ENCODE results near the gene EFCAB6. TPM values are rescaled to one million over a fixed set of nuclear protein-coding genes. Genes with fewer than 3 reads are reported as not detected.
A peak's percentile ranks its signal among the peaks of the same experiment; 100 is the strongest.

The EFCAB6 gene
- total RNA-seq, 2 donors from 2014 or later, result 0.58 to 1.1 TPM

DNA sequence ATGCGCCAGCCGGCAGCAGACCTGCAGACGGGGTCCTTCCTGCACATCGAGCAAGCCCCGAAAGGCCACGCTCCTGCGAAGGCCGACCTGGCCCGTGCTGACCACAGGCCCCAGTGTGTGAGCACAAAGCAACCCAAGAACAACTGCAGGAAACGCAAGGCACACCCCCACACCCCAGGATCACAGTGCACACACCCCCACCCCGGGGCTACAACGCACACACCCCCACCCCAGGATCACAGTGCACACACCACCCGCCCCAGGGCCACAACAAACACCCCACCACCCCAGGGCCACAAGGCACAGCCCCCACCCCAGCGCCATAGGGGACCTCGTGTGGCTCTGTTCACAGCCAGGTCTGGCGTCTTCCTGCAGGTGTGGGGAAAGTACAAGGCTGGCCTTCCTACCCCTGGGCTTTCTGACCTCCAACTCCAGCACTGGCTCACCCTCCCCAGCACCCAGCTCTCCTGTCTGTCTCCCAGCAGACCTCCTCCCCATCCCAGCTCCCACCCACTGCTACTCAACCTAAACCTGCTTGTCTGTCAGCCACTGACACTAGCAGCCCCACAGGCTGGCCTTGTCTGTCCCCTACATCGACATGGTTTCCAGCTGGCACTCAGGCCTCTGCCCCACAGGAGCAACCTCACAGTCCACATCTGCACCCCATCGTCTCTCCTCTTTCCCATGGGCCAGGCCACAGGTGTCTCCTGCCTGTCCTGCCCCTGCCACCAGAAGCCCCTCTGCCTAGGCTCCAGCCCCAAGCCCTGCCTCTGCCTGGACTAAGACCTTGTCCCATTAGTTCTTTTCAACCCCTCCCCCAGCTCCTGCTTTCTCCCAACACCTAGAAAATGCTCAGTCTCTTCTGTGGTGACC lies 20.5 kb upstream of the EFCAB6 start:
- intact Hi-C loops (cut with DNase I, micrococcal nuclease), result no loop called here
- DNase-seq (no peak), ATAC-seq (no peak)

DNA sequence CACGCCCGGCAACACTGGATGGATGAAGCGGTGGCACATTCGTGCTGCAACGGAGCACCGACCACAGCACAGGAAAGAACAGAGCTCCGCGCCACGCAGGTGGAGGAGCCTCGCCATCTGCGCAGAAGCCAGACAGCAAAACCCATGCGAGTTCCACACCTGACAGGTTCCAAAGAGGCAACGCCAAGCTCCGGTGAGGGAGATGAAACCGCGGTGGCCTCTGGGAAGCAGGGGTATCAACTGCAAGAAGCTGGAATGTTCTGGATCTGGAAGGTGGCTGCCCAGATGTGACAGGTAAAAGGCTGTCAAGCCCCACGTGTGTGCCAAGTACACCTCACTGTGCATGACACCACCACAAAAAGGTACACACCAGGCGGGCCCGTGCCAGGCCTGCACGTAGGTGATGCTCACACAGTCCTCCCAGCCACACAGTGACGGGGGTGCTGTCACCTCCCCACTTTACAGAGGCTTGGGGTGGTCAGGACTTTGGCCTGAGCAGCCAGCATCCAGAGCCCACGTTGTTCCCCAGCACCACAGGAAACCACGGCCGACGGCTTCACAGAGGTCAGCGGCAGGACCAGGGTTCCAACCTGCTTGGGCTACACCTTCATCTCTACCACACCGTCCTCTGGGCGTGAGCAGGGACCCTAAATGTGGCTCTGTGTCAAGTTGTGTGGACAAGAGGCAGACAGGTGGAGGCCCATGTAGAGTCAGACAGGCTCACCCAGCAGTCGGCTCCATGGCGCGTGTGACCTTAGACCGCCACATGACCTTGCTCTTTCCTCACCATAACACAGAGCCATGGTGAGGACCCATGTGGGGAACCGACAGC lies 19.7 kb upstream of the EFCAB6 start:
- intact Hi-C loops (cut with DNase I, micrococcal nuclease), result no loop called here
- DNase-seq (no peak), ATAC-seq (no peak)

DNA sequence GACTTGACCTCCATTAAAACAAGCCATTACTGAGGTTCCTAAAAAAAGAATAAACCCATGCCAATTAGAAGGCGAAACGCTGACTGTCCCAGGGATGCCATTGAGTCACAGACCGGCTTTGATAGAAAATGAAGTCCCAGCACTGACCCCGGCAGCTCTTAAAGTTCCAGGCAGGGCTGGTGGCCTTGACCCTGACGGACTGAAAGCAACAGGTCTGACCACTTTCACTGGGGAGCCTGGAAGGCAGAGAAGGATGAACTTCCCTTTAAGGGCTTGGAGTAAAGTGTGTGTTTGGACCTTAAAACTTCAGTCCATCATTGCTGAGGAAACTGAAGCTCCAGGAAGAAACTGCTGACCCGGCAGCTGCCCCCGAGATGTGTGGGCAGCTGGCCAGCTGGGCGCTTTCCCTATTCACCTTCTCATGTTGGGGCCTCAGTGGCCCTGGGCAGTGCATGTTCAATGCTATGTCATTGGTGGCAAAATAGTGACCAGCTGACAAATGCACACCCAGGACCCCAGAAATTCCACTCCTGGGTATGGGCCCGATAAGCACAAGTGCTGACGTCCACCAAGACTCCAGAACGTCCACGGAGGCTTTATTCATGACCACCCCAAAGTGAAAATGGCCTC lies 18.9 kb upstream of the EFCAB6 start:
- DNase-seq, result no peak
- intact Hi-C loops (cut with DNase I, micrococcal nuclease), result no loop called here
- no peak for ATAC-seq

DNA sequence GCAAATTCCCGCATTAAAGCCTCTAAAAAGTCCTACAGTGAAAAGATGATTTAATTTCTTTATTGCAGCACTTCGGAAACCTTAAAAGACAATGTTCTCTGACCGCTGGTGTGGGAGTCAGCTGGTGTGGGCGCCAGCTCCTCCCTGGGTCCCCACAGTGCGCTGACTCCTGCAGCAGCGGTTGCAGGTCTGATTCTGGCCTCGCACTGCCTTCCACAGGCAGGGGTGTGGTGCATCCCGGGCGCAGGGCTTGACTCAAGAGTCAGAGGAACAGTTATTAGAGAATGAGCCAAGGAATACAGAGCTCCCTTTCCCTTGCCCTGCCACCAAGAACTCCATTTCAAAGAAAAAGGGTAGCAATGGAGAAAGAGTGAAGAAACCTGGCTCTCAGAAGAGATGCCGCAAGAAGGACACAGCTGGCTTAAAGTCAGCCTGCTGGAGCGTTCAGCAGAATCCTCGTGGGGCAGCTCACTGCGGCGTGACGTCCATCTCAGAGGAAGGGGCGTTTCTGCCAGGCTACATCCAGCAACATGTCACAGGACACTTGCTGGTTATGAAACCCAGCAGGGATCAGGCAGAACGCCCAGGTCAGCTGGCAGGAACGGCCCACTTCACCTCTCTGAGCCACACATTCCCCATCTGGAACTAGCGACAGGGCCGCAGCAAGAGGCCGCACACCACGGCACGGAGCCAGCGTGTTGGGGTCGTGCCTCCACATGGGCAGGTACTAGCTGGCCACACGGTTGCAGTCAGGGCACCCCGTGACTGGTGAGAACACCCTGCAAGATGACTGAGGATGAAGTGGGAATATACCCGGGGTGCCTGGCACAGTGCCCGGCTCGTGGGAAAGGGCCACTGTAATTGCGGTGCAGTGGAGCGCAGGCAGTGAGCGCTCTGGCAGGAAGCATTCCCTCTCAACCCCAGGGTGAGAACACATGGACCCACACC lies 18.1 kb upstream of the EFCAB6 start:
- DNase-seq, result no peak
- intact Hi-C loops (cut with DNase I, micrococcal nuclease), result loop anchor here in 1 of 2 donors (5.0 kb wide), 1 partner anchor 443 kb away; no protein-coding TSS in a partner anchor
- no peak for ATAC-seq

DNA sequence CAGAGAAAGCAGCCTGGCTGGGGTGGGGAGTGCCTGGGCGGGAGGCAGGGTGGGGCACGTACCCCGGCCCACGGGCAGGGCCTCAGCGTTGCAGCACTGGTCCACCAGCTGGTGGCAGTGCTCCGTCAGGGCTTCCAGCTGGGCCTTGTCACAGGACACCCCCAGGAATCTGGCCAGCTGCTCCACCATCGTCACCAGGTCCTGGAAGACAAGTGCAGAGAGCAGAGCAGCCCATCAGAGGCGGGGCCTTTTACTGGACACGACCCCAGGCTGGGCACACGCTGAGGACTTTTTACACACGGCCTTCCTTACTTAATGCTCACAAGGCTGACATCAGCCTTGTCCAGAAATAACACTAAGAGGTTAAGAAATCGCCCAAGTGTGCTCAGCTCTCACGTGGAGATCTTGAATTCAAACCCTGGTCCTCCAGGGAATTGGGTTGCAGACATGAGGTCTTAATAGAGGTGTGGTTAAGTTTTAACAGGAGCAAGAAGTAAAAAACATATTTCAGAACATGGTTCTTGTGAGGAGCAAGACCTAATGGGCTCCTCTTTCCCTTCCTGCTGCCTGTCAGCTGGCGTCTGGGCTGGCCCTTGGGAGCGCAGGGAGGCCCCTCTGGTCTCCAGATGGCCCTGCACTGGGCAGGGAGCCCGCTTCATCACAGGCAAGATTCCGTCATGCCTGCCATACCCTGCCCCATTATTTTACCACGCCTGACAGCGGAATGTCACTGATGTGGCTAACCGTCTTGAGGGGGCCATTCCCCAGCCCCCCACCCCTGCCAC lies 17.1 kb upstream of the EFCAB6 start:
- intact Hi-C loops (cut with DNase I, micrococcal nuclease), result loop anchor here in 1 of 2 donors (5.0 kb wide), 1 partner anchor 442 kb away; no protein-coding TSS in a partner anchor

DNA sequence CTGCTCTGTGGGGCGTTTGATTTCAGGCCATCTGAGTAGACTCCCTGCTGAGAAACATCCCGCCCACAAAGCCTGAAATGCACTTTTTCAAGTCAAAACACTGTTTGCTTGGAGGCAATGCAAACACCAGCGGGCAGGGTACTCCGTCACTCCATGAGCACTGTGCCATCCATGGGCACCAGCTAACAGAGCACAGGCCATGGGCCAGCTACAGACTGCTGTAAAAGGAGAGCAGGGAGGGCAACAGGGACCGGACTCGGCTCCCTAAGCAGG lies 16.6 kb upstream of the EFCAB6 start:
- intact Hi-C loops (cut with DNase I, micrococcal nuclease), result loop anchor here in 1 of 2 donors (5.0 kb wide), 1 partner anchor 441 kb away; no protein-coding TSS in a partner anchor
- DNase-seq, result no peak
- ATAC-seq, result no peak

More for the DNA sequence above, 17.1 kb upstream of the EFCAB6 start:
- DNase-seq, result peak in 1 of 2 donors; percentile 11
- no peak for ATAC-seq

DNA sequence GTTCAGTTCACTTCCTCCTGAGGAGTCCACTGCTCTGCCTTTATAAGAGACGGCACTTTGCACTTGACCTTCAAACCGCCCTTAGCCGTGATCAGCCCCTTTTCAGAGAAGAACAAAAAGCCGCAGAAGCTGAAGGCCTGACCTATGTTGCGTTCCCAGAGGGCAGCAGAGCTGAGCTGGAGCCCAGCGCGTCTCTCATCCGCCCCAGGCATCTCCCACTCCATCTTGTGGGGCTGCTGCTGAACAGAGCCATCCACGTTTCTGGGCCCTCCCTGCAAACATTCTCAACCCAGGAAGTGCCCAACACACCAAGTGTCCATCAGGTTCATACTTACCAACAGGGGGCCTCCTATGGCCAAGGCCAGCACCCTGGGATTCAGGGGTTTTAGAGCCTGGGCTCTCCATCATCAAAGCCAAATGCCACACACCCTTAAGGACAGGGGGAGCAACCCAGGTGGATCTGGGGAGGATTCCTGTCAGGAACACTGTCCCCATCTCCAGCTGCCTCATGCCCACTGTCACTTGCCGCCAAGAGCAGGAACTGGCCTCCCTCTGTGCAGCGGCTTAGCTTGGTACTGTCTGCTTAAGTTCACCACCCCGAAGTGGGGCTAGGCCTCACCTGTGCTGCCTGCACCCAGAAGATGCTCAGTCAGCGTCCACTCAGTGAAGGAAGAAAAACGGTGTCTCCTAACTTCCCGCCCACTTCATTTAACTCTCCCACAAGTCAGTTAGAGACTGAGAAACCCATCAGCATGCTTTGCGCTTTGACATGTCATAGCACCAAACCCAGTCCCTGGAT lies 16.0 kb upstream of the EFCAB6 start:
- no peak for DNase-seq
- intact Hi-C loops (cut with DNase I, micrococcal nuclease), result loop anchor here in 1 of 2 donors (5.0 kb wide), 1 partner anchor 441 kb away; no protein-coding TSS in a partner anchor
- no peak for ATAC-seq

DNA sequence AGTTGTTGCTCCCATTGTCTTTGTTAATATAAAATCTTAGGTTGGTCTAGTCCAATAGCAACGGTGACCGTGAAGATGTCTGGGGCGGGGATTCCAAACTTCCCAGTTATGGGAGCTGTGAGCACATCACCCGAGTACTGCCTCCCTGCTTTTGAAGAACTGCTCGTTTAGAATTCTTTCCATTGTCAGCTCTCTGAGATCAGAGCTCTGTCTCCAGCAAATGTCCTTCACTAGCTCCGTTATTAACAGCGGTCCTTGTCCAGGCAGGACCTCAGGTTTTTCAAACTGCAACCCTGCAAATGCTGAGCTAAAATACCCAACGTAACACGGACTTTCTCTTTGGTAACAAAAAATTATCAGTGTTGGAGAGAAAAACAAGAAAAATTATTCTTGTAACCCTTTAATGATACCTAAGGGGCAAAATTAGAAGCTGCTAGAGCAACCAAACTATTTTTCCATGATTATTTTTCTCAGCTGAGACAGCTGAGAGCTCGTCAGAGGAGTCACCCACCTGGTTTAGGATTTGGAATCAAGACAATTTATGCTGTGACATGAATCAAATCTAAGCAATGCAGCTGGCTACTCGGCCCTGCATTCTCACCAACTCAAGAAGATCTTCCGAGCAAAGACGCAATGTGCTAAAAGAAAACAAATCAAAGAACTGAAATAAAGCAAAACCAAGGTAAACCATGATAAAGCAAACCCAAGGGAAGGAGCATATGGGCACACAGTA lies 15.1 kb upstream of the EFCAB6 start:
- DNase-seq, result no peak
- intact Hi-C loops (cut with DNase I, micrococcal nuclease), result loop anchor here in 1 of 2 donors (5.0 kb wide), 1 partner anchor 440 kb away; no protein-coding TSS in a partner anchor
- ATAC-seq, result no peak

DNA sequence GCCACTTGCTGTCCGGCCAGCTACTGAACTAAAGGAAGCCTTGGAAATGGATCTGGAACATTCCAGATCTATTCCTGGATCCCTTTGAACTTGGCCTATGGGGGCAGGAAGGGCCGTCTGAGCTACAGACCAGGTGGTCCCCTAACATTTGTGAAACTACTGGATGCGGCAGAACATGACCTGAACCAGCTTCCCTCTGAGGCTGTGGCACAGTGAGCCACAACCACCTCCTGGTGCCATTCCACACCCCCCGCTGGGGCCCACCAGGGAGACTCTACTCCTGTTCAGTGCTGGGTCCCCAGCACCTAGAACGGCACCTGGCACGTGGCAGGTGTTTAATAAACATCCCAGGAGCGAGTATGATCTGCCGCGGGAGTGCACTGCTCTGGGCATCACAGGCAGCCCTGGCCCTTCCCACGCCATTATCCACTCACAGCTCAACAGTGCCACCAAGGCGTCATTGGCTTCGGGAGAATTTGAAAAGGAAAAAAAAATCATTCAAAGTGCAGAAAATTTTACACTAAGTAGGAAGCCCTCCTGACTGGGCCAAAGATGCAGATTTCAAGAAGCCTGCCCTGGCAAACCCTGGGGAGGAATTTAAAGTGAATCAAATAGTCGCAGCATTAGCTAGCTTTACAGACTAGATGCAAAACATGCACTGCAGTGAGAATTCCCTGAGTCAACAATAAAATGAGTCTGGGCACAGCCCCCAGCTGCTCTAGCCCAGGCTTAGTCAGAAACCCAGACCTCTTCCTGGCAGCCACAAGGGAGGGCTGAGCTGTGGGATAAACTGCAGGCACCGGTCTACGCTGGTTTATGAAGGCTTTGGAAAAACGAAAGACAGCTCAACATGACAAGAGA lies 14.3 kb upstream of the EFCAB6 start:
- intact Hi-C loops (cut with DNase I, micrococcal nuclease), result loop anchor here in 1 of 2 donors (5.0 kb wide), 1 partner anchor 439 kb away; no protein-coding TSS in a partner anchor
- ATAC-seq (peak; percentile 54), DNase-seq (no peak)

DNA sequence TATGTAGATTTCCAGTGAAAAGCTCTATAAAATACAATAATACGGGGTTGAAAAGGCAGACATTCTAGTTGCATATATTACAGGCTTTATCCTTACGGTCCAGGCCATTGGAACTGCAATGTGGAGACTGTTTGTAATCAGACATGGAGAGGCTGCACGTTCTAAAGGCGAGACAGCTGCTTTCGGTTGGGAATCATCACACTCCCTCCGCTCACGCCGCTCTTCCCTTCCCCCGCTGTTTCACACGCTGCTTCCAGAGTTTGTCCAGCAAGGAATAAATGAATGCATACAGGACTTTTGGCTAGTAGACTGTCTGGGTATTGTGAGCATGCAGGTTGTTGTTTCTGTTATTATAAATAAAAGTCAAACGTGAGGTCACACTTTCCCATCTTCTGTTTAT lies 13.5 kb upstream of the EFCAB6 start:
- DNase-seq (no peak), ATAC-seq (no peak)
- intact Hi-C loops (cut with DNase I, micrococcal nuclease), result loop anchor here in 1 of 2 donors (5.0 kb wide), 1 partner anchor 438 kb away; no protein-coding TSS in a partner anchor

DNA sequence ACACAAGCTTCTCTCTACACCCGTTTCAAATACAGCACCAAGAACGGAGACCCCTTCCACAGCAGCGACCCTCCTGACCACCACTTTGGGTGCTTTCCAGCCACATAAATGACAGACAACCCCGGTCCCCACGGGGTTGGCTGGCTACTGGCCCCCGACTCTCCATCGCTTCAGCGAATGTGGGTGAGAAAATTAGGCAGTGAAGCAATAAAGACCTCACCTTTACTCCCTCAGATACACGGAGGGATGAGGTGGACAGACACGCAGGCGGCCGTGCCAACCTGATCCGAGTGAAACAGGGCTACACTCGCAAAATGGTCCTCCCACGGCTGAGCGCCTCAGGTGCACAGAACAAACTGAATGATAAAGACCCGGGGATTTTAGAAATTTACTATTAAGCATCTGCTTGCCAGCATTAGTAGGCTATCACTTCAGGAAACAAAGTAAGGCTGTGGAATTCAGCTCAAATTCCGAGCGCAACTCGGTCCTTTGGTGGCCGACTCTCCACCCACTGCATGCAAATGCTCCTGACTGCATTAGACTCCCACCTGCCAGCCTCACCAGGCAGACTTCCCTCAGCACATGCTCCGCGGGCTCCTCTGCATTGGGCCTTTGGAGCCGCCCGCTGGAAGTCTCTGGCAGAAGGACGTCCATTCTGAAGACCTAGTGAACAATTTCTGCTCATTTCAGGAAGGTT lies 12.8 kb upstream of the EFCAB6 start:
- DNase-seq (no peak), ATAC-seq (no peak)
- intact Hi-C loops (cut with DNase I, micrococcal nuclease), result loop anchor here in 1 of 2 donors (5.0 kb wide), 1 partner anchor 438 kb away; no protein-coding TSS in a partner anchor

DNA sequence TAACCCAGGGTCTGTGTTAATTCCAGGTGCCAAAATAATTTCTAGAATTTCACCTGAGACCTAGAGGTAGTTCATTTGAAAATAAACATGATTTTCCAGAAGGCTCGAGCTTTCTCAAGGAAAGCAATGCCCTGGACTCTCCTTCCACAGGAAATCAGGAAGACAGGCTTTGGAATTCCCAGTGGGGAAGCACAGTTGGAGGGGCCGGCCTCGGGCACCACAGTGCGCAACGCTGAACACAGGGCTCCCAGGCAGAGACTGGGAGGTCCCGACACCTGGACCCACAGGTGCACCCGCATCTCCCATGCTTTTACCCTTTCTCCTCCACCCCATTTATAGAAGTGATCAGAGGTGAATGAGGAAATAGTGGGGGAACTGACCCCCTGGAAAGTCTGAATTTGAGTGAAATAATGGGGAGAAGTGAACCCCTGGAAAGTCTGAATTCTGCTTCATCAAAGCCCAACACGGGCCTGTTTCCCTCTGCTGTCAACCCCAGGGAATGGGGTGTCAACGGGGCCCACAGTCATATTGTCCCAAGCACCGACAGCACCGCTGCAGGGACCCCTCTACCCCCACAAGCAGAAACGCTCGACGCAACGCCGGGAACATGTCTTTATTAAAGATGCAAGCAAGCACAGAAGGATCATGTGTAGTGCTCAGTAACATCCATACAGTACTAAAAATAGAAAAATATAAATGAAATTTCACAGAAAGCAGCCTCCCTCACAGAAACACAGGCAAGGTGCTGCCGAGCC lies 12.0 kb upstream of the EFCAB6 start:
- intact Hi-C loops (cut with DNase I, micrococcal nuclease), result no loop called here
- ATAC-seq (no peak), DNase-seq (no peak)

DNA sequence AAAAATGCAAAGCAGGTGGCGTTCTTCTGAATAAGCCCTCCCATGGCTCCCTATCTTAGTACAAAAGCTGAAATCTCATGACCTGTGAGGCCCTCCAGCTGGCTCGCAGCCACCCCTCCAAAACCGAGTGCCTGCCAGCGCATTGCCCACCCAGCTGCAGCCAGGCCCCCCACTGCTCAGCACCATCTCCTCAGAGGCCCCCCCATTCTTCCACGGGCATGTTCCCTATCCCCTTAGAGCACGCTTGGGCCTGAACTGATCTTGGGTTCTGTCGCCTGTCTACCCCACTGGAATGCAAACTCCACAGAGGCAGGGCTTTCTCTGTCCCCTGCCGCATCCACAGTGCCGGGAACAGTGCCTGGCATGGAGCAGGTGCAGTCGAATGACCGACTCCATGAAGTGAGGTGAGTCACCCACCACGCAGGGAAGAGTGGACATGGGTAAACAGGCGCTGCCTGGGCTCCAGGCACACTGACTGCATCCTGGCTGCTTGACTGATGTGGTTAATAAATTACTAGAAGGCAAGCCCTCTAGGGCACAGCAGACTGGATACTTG lies 11.3 kb upstream of the EFCAB6 start:
- no peak for DNase-seq
- intact Hi-C loops (cut with DNase I, micrococcal nuclease), result no loop called here
- peak; percentile 26 for ATAC-seq
